MM.1S (cell line): ENCODE data around the gene PLXNB1.

ENCODE experiments used
- DNase-seq: peaks from one replicate; pipeline ENCODE4 v3.0.0-alpha.2; 2015
- H2AFZ ChIP-seq: fragments of 300-600 bp; sonication (generic); 2 replicates; pipeline ENCODE4 v1.6.0; 2016; ENCODE audit warnings: antibody characterized with exemption, low read length
- H3F3A ChIP-seq: fragments of 300-600 bp; sonication (generic); 2 replicates; pipeline ENCODE4 v1.6.1; 2016; ENCODE audit warnings: mild to moderate bottlenecking, antibody characterized with exemption, low read length, moderate library complexity, mixed read lengths; ENCODE audit not compliant: insufficient read depth
- H3K27ac ChIP-seq: fragments of 300-600 bp; sonication (generic); 2 replicates; pipeline ENCODE4 v1.5.1; 2016; ENCODE audit warnings: mild to moderate bottlenecking, low read length
- H3K27me3 ChIP-seq: fragments of 300-600 bp; sonication (generic); replicated peaks from 2 replicates; pipeline ENCODE4 v1.6.0; 2016; ENCODE audit warnings: low read length; ENCODE audit not compliant: insufficient read depth
- H3K36me3 ChIP-seq: fragments of 300-600 bp; sonication (generic); replicated peaks from 2 replicates; pipeline ENCODE4 v1.6.1; 2016; ENCODE audit warnings: mild to moderate bottlenecking, low read length, mixed read lengths; ENCODE audit not compliant: insufficient read depth
- H3K4me1 ChIP-seq: fragments of 300-600 bp; sonication (generic); 2 replicates; pipeline ENCODE4 v1.6.1; 2016; ENCODE audit warnings: low read length, mixed read lengths
- H3K4me2 ChIP-seq: fragments of 300-600 bp; sonication (generic); 2 replicates; pipeline ENCODE4 v1.6.0; 2016; ENCODE audit warnings: low read depth, low read length
- H3K4me3 ChIP-seq: fragments of 300-600 bp; sonication (generic); 2 replicates; pipeline ENCODE4 v1.5.1; 2016; ENCODE audit warnings: low read length, mixed read lengths
- H3K79me2 ChIP-seq: fragments of 300-600 bp; sonication (generic); 2 replicates; pipeline ENCODE4 v1.6.1; 2016; ENCODE audit warnings: mixed run types, low read length, mixed read lengths
- H3K9ac ChIP-seq: fragments of 300-600 bp; sonication (generic); 2 replicates; pipeline ENCODE4 v1.6.1; 2016; ENCODE audit warnings: low read length, mixed read lengths
- H3K9me2 ChIP-seq: fragments of 300-600 bp; sonication (generic); replicated peaks from 2 replicates; pipeline ENCODE4 v1.6.1; 2016; ENCODE audit warnings: mild to moderate bottlenecking, low read length, mixed read lengths; ENCODE audit not compliant: insufficient read depth
- H3K9me3 ChIP-seq: fragments of 300-600 bp; sonication (generic); replicated peaks from 2 replicates; pipeline ENCODE4 v1.6.1; 2016; ENCODE audit warnings: mild to moderate bottlenecking, low read length, mixed read lengths; ENCODE audit not compliant: insufficient read depth
- H4K20me1 ChIP-seq: fragments of 300-600 bp; sonication (generic); 2 replicates; pipeline ENCODE4 v1.6.1; 2016; ENCODE audit warnings: mild to moderate bottlenecking, low read length, moderate library complexity, mixed read lengths; ENCODE audit not compliant: insufficient read depth
- CTCF ChIP-seq: fragments of 300-600 bp; sonication (generic); IDR thresholded peaks from 2 replicates; pipeline ENCODE4 v1.5.1; 2016; ENCODE audit warnings: antibody characterized with exemption, low read length, mixed read lengths
- EZH2 ChIP-seq: fragments of 300-600 bp; sonication (generic); optimal IDR thresholded peaks from 2 replicates; pipeline ENCODE3; 2017; ENCODE audit warnings: low read depth, mild to moderate bottlenecking, antibody characterized with exemption, low read length, mixed read lengths
- EZH2phosphoT487 ChIP-seq: fragments of 300-600 bp; sonication (generic); IDR thresholded peaks from 2 replicates; pipeline ENCODE4 v1.6.1; 2018; ENCODE audit warnings: antibody characterized with exemption, low read length

PLXNB1 gene

GRCh38 chr3:48397767-48398681 lies 31.9 kb downstream of the PLXNB1 start:
- Histone ChIP-seq H3K4me3 (no peak overlapping the region), H3K36me3 (no peaks in the 10 kb centered on the region), H4K20me1 (no peaks in the 10 kb centered on the region), H2AFZ (no peak overlapping the region), H3F3A (no peaks in the 10 kb centered on the region), H3K9me2 (no peaks in the 10 kb centered on the region), H3K4me2 (no peak overlapping the region), H3K9ac (no peak overlapping the region), H3K27ac (no peak overlapping the region), H3K27me3 (no peaks in the 10 kb centered on the region; the same call in 1 of the 2 replicates), H3K79me2 (no peaks in the 10 kb centered on the region), H3K9me3 (no peaks in the 10 kb centered on the region), H3K4me1 (no peaks in the 10 kb centered on the region)
- DNase-seq = no peak
- TF ChIP-seq CTCF = no peak
- no peak for TF ChIP-seq EZH2
- no peak for TF ChIP-seq EZH2phosphoT487

GRCh38 chr3:48395714-48396113 lies 34.2 kb downstream of the PLXNB1 start:
- Histone ChIP-seq H2AFZ (no peak overlapping the region), H3K9me2 (no peaks in the 10 kb centered on the region), H3K27me3 (no peaks in the 10 kb centered on the region), H3K4me2 (no peak overlapping the region), H3K9me3 (no peaks in the 10 kb centered on the region), H3K4me3 (no peak overlapping the region), H3K9ac (no peak overlapping the region), H3F3A (no peaks in the 10 kb centered on the region), H3K36me3 (no peaks in the 10 kb centered on the region), H3K4me1 (no peaks in the 10 kb centered on the region), H3K27ac (no peak overlapping the region), H4K20me1 (no peaks in the 10 kb centered on the region), H3K79me2 (no peaks in the 10 kb centered on the region)
- no peak for DNase-seq
- TF ChIP-seq EZH2phosphoT487 (no peak), CTCF (no peak), EZH2 (no peak)

GRCh38 chr3:48394391-48394790 lies 35.5 kb downstream of the PLXNB1 start:
- no peak overlapping the region for H3K9ac ChIP-seq
- TF ChIP-seq EZH2phosphoT487 (no peak), EZH2 (no peak), CTCF (no peak)

More at GRCh38 chr3:48394391-48394790, 35.5 kb downstream of the PLXNB1 start:
- Histone ChIP-seq H3K4me1 (no peaks in the 10 kb centered on the region), H3K9me2 (no peaks in the 10 kb centered on the region), H3K27me3 (no peaks in the 10 kb centered on the region), H3K79me2 (no peaks in the 10 kb centered on the region), H3K36me3 (no peaks in the 10 kb centered on the region), H3K4me2 (no peak overlapping the region), H2AFZ (no peak overlapping the region), H3F3A (no peaks in the 10 kb centered on the region), H4K20me1 (no peaks in the 10 kb centered on the region), H3K27ac (no peak overlapping the region), H3K9me3 (no peaks in the 10 kb centered on the region), H3K4me3 (no peak overlapping the region)
- DNase-seq = no peak
